Large intestine (tissue), 12 donors: Measurements from ENCODE around the gene MYLK4. TPM values are rescaled to one million over a fixed set of nuclear protein-coding genes. Genes with fewer than 3 reads are reported as not detected.

ENCODE experiments used
- DNase-seq, 2 donors: peaks; one replicate each; pipeline versions ENCODE4 v3.0.0 to v3.0.0-alpha.2; 2013
- H3K27ac ChIP-seq: one replicate; pipeline ENCODE4 v1.5.1; 2013; ENCODE audit warnings: low read length
- H3K27me3 ChIP-seq: 2 replicates; pipeline ENCODE4 v1.6.1; 2013; ENCODE audit warnings: low read length; ENCODE audit not compliant: control insufficient read depth, insufficient read depth
- H3K36me3 ChIP-seq: 2 replicates; pipeline ENCODE4 v1.6.1; 2013; ENCODE audit warnings: low read length; ENCODE audit not compliant: control insufficient read depth, insufficient read depth
- H3K4me1 ChIP-seq: one replicate; pipeline ENCODE4 v1.6.1; 2013; ENCODE audit warnings: low read length; ENCODE audit not compliant: control insufficient read depth, insufficient read depth
- H3K4me3 ChIP-seq: one replicate; pipeline ENCODE4 v1.5.1; 2013; ENCODE audit warnings: low read length
- H3K9me3 ChIP-seq: one replicate; pipeline ENCODE4 v1.6.1; 2013; ENCODE audit warnings: mild to moderate bottlenecking, low read depth, low read length, moderate library complexity; ENCODE audit not compliant: control insufficient read depth
- WGBS: methylation state at CpG from one replicate; pipeline ENCODE4 v1.1.5; 2013; ENCODE audit warnings: low lambda C conversion rate; ENCODE audit not compliant: insufficient coverage; 5-methylcytosine and 5-hydroxymethylcytosine counted together
- long read RNA-seq, 11 donors: transcript quantifications; one replicate each; lab custom pipeline, GENCODE V29; 2026
- polyA plus RNA-seq: library from polyadenylated mRNA; unstranded; fragments of 120-200 nt; gene quantifications from one replicate; pipeline ENCODE4 v1.2.1, GENCODE V29; 2013

The MYLK4 gene
- 0.48 TPM for polyA plus RNA-seq
- long read RNA-seq, donor 1, result 0 reads
- long read RNA-seq, donor 2, result 0 reads
- long read RNA-seq, donor 3, result 0 reads
- long read RNA-seq, donor 4, result 0 reads
- long read RNA-seq, donor 5, result 0 reads
- long read RNA-seq, donor 6, result 0 reads
- long read RNA-seq, donor 7, result 0 reads
- long read RNA-seq, donor 8, result 0 reads
- long read RNA-seq, donor 9, result 0 reads
- long read RNA-seq, donor 10, result 0 reads
- long read RNA-seq, donor 11, result 0 reads

DNA sequence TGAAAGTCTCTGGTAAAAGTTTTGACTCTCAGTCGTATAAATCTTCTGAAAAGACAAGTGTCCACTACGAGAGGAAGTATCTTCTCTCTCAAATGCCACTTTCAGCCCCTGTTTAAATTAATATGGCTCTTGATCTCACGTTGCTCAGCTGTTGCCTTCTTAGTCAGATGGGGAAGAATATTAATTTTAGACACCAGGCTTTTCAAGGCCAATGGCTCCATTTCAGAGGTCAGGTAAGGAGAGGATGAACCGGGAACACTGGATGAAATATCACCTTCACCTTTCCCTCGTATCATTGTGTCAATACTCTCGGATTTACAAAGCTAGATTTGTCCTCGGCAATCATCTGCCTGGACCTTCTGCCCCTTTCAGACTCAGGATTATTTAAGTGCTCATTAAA is at the start of gene MYLK4:
MYLK4 (minus strand) TSS at position 91 of the 400 bp plus-strand sequence. CDS start 1,628 bp downstream, outside the sequence.
- H3K27ac ChIP-seq, result no peak within 1 kb of the TSS

DNA sequence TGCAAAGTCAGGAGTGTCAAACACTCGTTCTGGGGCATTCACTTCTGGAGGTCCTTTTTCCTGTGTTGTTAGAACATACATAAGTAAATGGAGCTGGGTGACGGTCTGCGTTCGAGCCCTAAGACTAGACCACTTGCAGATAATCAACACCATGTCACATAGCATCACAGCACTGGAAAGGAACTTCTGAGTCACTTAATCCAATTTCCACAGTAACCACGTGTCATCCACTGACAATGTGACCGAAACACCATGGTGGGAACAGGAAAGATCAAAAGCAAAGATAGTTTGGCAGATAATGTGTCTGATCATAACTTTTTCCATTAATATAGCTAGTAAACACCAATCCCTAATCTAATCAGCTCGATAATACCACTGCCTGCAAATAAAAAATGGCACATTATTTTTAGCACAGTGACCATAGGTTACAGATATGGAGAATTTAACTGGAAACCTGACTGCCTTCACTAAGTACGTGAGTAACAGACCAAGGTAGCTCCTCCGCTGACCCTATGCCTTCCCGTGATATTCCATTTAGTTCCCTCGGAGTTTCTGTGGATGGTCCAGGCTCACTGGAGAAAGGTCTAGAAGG is 49.3 kb upstream of the MYLK4 start:
- H3K9me3 ChIP-seq, result no peaks in the 10 kb centered on the region
- H3K27ac ChIP-seq, result no peak overlapping the region
- no peaks in the 10 kb centered on the region for H3K27me3 ChIP-seq
- no CpG with 5 or more reads among the region's 11 CpGs for WGBS
- no peak for DNase-seq
- no peaks in the 10 kb centered on the region for H3K36me3 ChIP-seq
- H3K4me3 ChIP-seq, result no peak overlapping the region
- peaks cover 17% of the 10 kb centered on the region for H3K4me1 ChIP-seq

More for the DNA sequence above, at the start of gene MYLK4:
- Histone ChIP-seq H3K36me3 (no peaks in the 10 kb centered on the region), H3K9me3 (no peaks in the 10 kb centered on the region), H3K4me3 (no peak within 1 kb of the TSS), H3K27me3 (no peaks in the 10 kb centered on the region), H3K4me1 (no peaks in the 10 kb centered on the region)
- WGBS, result no CpG with 5 or more reads among the region's 7 CpGs
- DNase-seq, result no peak

DNA sequence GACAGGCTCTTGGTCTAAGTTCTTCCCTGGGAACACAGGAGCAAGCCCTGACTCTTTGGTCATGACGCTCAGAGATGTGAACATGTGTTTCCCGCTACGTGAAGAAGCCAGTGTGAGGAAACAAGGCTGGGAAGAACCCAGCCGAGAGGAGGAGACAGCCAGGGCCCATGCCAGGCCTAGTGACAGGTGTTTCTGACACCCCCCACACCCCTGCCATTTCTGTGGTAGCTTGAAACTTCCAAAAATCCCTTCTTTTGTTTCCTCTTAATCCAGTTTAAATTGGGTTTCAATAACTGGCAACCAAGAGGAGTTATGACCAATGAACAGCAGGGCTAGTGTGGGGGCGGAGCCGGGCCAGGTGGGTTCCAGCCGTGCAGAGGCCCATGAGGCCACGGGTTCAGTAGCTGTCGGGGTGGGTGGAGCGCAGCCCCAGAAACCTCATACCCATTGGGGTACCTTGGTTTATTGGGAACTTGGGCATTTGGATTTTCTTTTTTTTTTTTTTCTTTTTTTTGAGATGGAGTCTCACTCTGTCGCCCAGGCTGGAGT is 47.9 kb upstream of the MYLK4 start:
- Histone ChIP-seq H3K4me3 (no peak overlapping the region), H3K36me3 (no peaks in the 10 kb centered on the region), H3K4me1 (peaks cover 21% of the 10 kb centered on the region), H3K9me3 (no peaks in the 10 kb centered on the region), H3K27ac (no peak overlapping the region), H3K27me3 (no peaks in the 10 kb centered on the region)
- DNase-seq, result no peak
- no CpG with 5 or more reads among the region's 11 CpGs for WGBS

- Histone ChIP-seq H3K4me3 (no peak overlapping the region), H3K27ac (peak overlapping the region; percentile 67), H3K36me3 (no peaks in the 10 kb centered on the region), H3K9me3 (no peaks in the 10 kb centered on the region), H3K4me1 (peaks cover 21% of the 10 kb centered on the region), H3K27me3 (no peaks in the 10 kb centered on the region)
- no CpG with 5 or more reads among the region's 3 CpGs for WGBS
- peak; percentile 90 to 91 for DNase-seq
These were observed 46.9 kb upstream of the MYLK4 start for GRCh38 chr6:2797564-2798031.

- peak overlapping the region; percentile 67 for H3K27ac ChIP-seq
- H3K4me1 ChIP-seq, result peaks cover 21% of the 10 kb centered on the region
- DNase-seq, result no peak
- no peak overlapping the region for H3K4me3 ChIP-seq
- WGBS, result no CpG with 5 or more reads among the region's 6 CpGs
- H3K9me3 ChIP-seq, result no peaks in the 10 kb centered on the region
- no peaks in the 10 kb centered on the region for H3K36me3 ChIP-seq
- H3K27me3 ChIP-seq, result no peaks in the 10 kb centered on the region
These were observed 46.1 kb upstream of the MYLK4 start for GRCh38 chr6:2796861-2797260.

GRCh38 chr6:2795956-2796355 is 45.2 kb upstream of the MYLK4 start:
- Histone ChIP-seq H3K27ac (no peak overlapping the region), H3K4me3 (no peak overlapping the region), H3K4me1 (peaks cover 21% of the 10 kb centered on the region), H3K27me3 (no peaks in the 10 kb centered on the region), H3K36me3 (no peaks in the 10 kb centered on the region), H3K9me3 (no peaks in the 10 kb centered on the region)
- no peak for DNase-seq
- 100% methylated on average over 4 of the region's 16 CpGs for WGBS

- peaks cover 21% of the 10 kb centered on the region for H3K4me1 ChIP-seq
- H3K4me3 ChIP-seq, result no peak overlapping the region
- no peaks in the 10 kb centered on the region for H3K36me3 ChIP-seq
- no peak overlapping the region for H3K27ac ChIP-seq
- WGBS, result no CpG with 5 or more reads among the region's 2 CpGs
- H3K9me3 ChIP-seq, result no peaks in the 10 kb centered on the region
- H3K27me3 ChIP-seq, result no peaks in the 10 kb centered on the region
- no peak for DNase-seq
These were observed 44.4 kb upstream of the MYLK4 start for GRCh38 chr6:2795162-2795561.

DNA sequence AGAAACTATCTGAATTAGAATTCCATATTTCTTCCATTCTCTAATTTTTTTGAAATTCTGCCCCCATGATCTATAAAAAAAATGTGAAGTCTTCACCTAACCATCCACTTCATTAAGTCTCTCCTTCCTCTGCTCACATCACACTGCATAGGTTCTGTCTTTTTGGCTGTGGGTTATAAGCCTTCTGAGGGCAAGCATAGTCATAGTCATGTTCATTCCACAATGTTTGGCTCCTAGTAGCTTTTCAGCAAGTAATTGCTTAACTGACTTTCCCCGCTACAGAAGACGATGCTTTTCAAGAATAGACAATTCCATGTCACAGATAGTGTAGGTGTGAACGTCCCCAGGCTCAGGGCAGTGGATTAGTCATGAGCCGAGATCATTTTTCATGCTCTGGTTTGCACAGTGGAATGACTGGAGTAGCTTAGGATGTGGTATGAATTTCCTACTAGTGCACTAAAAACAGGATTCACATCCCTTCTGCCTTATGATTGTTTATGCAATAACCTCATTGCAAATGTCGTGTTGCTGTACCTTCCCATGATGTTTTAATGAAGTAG is 43.5 kb upstream of the MYLK4 start:
- Histone ChIP-seq H3K27ac (peak overlapping the region; percentile 36), H3K27me3 (no peaks in the 10 kb centered on the region), H3K9me3 (no peaks in the 10 kb centered on the region), H3K4me3 (no peak overlapping the region), H3K36me3 (no peaks in the 10 kb centered on the region), H3K4me1 (peaks cover 21% of the 10 kb centered on the region)
- no CpG with 5 or more reads among the region's 5 CpGs for WGBS
- no peak for DNase-seq

- peak; percentile 77 to 85 for DNase-seq
These were observed 42.9 kb upstream of the MYLK4 start for GRCh38 chr6:2793534-2794151.

DNA sequence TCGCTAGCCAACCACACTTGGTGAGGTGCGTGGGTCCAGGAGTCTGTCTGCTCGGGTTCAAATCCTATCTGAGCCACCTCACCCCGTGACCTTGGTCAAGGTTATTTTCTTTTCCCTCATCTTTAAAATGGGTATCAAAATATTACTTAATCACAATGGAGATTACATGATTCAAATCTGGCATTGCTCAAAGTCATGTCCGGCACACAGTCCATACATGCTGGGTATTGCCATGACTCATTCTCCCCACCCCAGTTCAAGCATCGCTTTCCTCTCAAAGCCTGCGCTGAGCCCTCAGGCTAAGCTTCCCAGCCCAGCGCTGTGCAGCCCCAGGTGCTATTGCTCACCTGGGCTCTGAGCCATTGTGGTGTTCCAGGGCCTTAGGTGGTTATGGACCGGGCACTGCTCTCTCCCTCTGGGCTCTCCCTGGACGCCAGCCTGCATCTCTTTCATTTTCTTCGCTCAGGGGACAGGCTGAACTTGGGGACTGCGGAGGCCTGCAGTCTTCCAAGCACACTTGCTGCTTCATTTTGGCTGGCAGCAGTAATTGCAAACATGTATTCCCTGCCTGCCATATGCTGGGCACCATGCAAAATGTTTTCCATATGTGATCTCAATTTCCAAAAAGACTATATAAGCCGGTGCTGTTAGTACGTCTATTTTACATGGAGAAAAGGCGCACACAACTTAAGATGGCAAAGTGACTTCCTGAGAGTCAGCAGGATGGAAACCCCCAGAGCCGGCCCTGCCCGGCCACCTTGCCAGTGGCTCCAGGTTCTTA is 41.8 kb upstream of the MYLK4 start:
- Histone ChIP-seq H3K4me3 (no peak overlapping the region), H3K36me3 (no peaks in the 10 kb centered on the region), H3K9me3 (no peaks in the 10 kb centered on the region), H3K27me3 (no peaks in the 10 kb centered on the region), H3K4me1 (peaks cover 13% of the 10 kb centered on the region), H3K27ac (no peak overlapping the region)
- WGBS, result no CpG with 5 or more reads among the region's 17 CpGs
- DNase-seq, result no peak

More at GRCh38 chr6:2793534-2794151, 42.9 kb upstream of the MYLK4 start:
- Histone ChIP-seq H3K36me3 (no peaks in the 10 kb centered on the region), H3K27ac (peak overlapping the region; percentile 21), H3K4me1 (peaks cover 21% of the 10 kb centered on the region), H3K27me3 (no peaks in the 10 kb centered on the region), H3K9me3 (no peaks in the 10 kb centered on the region), H3K4me3 (no peak overlapping the region)
- WGBS, result no CpG with 5 or more reads among the region's 9 CpGs
